Activated T-cell treated with anti-CD3 and anti-CD28 coated beads for 48 hours (primary cell): ENCODE measurements around the gene AAGAB.

Experiments
- DNase-seq: peaks from one replicate; pipeline ENCODE4 v3.0.0-alpha.2; 2020; ENCODE audit warnings: low read depth

Gene AAGAB

DNA sequence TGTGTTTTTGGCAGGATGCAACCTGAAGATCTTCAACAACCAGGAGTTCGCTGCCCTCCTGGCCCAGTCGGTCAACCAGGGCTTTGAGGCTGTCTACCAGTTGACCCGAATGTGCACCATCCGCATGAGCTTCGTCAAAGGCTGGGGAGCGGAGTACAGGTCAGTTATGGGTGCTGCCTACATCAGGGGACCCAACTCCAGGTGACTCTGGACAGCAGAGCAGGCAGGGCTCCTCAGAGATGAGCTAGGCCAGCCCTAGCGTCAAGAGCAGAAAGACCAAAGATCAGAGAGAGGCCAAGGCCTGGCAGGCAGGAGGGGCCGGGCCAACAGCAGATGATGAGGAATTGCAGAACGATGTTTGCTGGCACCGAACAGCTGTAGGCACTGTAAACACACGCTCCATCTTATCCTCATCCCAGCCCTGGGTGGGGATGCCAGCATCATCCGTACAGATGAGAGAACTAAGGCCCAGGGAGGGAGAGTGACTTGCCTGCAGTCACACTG is 67.1 kb downstream of the AAGAB start:
- no peak for DNase-seq

- no peak for DNase-seq
These were observed 67.8 kb downstream of the AAGAB start for GRCh38 chr15:67186688-67187087.

DNA sequence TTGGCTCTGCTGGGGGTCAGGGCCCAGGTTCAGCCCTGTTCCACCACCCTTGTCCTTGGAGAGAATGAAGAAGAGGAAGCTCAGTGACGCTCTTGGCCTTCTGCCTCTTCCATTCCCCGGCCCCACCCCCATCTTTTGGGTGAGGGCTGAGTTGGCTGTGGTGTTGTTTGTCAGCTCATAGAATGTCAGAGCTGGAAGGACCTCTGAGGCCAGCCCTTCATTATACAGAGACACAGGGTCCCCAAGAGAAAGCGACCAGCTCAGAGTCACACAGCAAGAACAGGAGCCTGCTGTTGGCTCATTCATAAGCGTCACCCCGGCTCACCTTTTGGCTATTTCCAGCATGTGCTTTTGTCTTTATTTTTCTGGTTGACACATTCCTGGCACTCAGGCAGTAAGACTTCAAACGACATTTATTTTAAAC is 68.2 kb downstream of the AAGAB start:
- no peak for DNase-seq

DNA sequence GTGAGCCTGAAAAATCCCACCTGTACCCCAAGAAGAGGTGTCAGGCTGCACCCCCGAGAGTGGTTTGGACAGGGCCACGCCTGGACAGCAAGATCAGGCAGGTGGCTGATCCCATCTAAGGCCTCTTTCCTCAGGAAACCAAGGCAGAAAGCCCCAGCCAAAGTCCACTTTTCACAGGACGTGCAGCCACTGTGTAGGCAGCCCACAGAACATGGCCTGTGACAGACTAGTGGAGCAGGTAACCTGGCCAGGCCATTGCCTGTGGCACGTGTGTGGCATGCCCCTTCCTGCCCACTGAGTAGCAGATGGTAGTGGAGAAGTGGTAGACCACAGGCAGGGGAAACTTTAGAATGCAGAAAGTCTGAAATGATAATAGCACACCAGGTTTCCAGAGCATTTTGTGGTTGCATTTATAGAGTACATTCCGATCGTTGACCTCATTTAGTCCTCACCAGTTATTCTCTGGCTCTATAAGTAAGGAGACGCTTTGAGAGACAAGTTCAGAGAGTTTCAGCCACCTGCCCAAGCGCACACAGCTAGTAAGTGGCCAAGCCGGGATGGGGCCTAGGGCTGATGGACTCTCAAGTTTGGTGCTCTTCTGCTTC is 68.7 kb downstream of the AAGAB start:
- DNase-seq, result no peak

DNA sequence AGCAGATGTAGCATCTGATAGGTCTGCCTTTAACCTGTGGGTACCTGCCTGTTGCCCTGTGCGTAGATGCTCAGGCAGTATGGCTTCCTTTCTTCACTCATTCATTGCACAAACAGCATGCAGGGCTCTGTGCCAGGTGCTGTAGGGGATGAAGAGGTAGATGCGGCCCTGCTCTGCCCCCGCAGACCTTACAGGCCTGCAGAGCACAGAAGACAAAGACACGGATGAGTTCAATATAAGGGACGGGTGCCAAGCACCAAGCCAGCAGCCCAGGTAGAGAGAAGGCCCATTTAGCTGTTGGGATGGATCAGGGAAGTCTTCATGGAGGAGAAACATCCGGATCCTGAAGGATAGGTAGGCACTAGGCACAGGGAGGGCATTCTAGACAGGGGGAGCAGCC is 69.4 kb downstream of the AAGAB start:
- no peak for DNase-seq

DNA sequence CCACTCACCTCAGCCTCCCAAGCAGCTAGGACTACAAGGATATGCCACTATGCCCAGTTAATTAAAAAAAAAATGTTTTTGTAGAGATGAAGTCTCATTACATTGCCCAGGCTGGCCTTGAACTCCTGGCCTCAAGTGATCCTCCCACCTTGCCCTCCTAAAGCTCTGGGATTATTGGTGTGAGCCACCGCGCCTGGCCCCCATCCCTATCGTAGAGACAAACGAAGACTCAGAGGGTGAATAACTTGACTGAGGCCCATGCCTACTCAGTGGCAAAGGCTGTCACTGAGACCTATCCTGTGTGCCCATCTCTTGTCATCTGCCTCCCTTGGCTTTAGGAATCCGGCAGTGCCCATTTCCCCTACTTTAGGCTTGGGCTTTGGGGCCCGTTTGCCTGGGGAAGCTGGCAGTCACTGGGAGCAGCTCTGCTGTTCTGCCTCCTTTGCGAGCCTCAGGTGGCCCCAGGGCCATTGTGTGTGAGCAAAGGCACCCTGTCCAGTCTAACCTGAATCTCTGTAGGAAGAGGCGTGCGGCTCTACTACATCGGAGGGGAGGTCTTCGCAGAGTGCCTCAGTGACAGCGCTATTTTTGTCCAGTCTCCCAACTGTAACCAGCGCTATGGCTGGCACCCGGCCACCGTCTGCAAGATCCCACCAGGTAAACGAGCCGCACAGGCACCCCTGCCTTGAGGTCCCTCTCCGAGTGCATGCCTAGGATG is 70.1 kb downstream of the AAGAB start:
- no peak for DNase-seq

DNA sequence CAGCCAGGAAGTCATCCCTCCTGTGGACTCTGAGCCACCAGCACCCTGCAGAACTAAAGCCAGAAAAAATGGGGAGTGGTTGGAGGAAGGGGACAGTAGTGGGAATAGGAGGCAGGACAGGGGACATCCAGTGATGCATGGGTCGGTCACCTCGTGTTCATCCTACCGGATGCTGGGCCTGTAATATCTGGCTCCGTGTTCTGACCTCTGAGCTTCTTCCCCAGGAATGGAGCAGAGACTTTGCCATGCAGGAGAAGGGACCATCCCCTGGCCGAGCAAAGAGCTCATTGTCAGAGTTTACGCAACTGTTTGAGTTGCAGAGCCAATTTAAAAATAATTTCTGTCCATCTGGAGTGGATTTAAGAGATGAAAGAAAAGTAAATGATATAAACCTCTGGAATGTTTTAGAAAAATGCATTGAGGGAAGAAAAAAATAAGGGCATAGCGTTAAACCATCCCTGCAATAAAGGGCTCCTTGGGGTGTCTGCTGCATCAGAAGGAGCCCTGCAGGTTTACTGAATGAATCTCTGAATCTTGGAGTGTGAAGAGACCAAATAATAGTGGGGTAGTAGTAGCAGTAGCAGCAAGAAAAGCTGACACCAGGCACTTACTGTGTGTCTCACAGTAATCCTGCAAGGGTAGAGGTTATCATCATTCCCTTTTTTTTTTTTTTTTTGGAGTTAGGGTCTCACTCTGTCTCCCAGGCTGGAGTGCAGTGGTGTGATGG is 70.9 kb downstream of the AAGAB start:
- DNase-seq, result no peak

- no peak for DNase-seq
These were observed 73.2 kb downstream of the AAGAB start for GRCh38 chr15:67181221-67181639.

DNA sequence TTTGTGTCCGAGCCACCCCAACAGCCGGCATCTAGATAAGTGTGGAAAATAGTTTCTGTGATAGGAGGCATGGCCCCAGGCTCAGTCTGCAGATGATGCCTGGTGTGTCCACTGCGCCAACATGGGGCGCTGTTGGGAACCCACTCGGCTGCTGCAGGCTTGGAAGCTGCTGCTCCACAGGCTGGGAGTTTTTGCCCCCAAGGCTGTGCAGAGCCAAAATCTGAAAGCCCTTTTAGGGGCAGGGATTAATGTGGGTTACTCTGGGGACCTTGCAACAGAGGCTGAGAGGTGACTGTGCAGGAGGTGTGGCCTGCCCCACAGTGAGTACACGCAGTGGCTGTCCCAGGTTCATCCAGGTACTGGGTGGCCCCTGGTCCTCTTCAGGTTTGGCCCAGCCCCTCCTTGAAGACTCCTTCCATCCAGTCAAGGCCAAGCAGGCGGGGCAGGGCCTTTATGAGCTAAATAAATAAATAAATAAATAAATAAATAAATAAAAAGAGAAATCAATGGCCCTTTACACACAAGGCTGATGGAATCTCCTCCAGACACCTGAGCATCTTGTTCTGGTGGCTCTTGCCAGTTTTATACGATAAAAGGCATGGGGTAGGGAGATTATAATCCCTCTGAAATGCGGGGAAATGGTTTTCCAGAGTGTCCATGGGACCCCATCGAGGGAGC is 73.8 kb downstream of the AAGAB start:
- no peak for DNase-seq

GRCh38 chr15:67180035-67180434 is 74.4 kb downstream of the AAGAB start:
- no peak for DNase-seq

- DNase-seq, result no peak
These were observed 75.0 kb downstream of the AAGAB start for GRCh38 chr15:67179411-67179995.

DNA sequence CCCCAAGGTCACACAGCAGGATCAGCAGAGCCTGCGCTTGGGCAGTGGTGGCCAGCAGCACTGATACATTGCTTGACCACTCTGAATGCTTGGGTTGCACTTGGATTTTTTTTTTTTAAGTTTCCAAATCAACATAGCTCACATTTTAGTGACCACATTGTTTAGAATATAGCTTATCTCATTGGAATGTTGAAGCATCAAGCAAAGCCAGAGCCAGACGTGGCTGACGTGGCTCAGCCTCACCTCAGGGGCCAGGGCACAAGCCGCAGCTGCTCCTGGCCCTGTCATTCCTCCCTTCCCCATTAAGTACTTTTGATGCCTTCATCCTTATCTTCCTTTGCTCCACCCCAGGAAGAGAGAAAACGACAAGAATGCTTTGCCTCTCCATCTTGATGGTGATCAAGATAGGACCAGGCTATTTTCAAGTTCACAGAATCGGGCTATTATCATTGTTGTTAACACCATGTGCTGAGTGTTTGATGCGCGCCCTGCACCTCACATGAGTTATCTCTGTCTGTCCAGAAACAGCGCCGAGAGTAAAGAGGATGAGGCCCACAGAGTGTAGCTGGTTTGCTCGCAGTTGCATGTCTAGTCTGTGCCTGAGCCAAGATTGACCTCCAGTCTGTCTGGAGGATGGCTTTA is 75.8 kb downstream of the AAGAB start:
- DNase-seq, result no peak

DNA sequence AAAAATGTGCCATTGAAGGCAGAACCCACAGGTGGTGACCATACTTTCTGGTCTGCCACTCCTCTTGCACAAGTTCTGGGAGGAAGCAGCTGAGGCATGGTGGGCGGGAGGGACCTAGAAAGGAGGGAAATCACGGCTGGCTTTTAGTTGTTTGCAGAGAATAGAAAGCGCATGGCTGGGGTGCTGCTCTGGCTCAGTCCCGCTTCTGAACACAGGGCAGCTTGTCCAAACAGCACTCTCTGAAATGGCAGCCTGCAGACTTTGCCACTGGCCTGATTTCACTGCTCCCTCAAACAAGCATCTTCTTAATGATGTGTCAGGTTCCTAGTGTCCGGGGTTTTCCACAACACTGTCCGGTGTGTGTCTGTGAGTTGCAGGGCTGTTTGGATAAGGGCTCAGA is 76.7 kb downstream of the AAGAB start:
- no peak for DNase-seq

DNA sequence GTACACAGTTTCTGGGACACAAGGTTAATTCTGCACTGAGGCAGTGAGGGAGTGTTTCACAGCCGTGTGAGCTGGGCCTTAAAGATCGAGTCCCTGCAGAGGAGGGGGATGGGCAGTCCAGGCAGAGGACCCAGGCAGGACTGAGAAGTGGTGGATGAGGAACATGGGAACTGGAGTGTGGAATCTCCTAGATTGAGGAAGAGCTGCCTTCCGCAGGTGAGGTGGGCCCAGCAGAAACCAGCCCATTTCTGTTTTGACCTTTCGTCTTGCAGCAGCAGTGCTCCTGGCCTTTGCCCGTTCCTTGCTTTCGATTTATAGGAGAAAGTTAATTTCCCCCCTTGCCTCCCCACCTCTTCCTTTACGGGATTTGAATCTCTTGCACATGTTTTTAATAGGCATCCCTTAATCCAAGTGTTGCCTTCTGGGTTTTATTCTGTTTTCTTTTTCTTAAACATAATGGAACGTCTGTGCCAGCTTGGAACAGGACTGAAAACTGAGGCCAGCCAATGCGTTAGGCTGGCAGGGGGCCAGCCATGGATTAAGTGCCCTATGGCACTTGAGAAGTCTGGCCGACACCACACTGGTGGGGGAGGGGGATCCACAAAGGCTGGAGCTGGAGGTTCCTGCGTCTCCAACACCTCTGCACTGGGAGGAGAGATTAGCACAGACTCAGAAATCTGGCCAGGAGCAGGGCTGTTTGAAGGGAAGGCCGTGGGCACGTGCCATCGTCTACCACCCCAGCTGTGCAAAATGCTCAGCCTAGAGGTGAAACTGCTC is 78.1 kb downstream of the AAGAB start:
- DNase-seq, result no peak

DNA sequence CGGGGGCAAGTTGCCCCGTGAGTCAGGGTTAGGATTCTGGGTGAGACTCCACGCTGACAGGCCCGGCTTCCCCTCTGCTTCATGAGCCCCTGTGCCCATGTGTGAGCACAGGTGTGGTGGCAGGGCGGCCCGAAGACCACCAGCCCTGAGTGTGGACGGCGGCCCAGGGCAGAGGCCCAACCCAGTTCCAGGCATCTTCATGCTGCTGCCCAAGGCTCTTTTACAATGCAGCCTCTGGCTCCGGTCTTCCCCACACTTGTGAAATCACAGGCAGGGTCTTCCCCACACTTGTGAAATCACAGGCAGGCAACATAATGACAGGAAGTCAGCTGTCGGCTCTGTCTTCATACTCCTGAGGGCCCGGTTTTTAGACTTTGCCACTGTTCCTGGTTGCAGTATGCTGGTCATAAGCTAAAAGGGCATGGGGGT is 78.8 kb downstream of the AAGAB start:
- DNase-seq, result peak; percentile 15

DNA sequence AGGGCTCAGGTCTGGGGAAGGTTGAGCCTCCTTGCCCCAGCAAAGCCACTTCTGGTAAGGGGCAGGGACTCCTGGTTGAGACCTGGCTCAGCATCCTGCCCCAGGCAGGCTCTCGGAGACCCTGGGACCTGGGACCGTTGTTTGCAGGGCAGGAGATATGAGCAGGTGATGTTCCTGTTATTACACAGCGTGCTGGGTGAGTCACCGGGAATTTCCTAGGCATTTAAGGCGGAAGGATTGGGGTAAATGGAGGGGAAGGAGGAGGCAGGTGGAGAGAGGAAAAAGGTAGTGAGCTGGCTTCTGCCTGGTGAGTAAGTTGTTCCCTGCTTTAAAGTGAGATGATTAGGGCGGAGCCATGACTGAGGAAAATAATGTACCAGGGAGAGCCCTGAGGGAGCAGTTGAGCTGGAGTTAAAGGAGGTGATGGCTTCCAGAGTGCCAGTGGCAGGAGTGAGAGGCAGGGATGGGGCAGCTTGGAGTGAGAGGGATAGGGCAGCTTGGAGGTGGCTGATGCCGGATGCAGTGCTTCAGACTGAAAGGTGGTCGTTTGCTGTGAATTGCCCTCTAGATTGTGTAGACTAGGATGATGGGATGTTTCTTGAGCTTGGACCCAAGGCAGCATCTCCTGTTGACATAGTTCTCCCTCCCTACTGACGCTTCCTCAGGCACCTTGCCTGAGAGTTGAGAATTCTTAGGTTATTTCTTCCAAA is 79.4 kb downstream of the AAGAB start:
- DNase-seq, result no peak

- no peak for DNase-seq
These were observed 80.0 kb downstream of the AAGAB start for GRCh38 chr15:67174446-67174845.

DNA sequence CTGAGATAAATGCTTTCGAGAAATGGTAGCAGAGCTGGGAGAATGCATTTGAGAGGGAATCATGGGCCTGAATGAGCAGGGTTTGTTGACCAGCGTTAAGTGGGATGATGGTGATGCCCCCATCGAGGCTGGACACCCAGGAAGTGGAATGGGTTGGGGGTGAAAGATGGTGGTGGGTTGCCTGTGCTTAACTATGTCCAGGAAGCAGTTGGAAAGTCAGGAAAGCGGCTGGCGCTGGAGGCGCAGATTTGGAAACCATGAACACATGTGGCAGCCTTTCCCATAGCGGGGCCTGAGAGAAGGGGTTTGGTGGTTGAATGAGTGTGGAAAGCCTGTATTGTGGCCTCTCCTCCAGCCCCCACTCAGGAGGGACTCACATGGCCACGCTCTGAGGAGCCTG is 80.7 kb downstream of the AAGAB start:
- DNase-seq, result no peak

DNA sequence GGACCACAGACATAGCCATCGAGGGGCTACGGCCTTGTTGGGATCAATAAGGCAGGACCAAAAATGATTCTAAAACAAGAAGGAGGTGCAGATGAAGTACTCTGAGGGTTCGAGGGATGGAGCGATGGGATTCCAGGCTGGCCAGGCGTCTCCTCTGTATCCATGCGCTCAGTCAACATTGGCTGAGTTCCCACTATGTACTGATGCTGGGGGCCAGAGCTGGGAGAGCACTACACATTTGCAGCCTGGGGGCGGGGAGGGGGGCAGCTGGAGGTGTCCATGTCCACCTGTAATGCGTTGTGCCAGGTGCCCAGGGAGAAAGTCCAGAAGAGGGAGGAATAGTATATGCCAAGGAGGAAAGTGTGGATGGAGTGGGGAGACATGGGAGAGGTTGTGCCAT is 81.5 kb downstream of the AAGAB start:
- DNase-seq, result no peak

GRCh38 chr15:67172172-67172571 is 82.3 kb downstream of the AAGAB start:
- peak; percentile 35 for DNase-seq
